Activated naive CD4-positive, alpha-beta T cell treated with anti-CD3 and anti-CD28 coated beads, Interleukin-2, amount 50 U/mL, for 24 hours (primary cell): ENCODE data around the gene MGAT5.

Source experiments
- H3K27ac Mint-ChIP-seq: one replicate; pipeline ENCODE4 v1.8.0; 2021; ENCODE audit warnings: mild to moderate bottlenecking, mixed read lengths
- H3K27me3 Mint-ChIP-seq: one replicate; pipeline ENCODE4 v1.8.0; 2021; ENCODE audit warnings: mixed read lengths
- H3K36me3 Mint-ChIP-seq: one replicate; pipeline ENCODE4 v1.8.0; 2021; ENCODE audit warnings: mixed read lengths
- H3K4me1 Mint-ChIP-seq: one replicate; pipeline ENCODE4 v1.8.0; 2021; ENCODE audit warnings: mixed read lengths
- H3K4me3 Mint-ChIP-seq: one replicate; pipeline ENCODE4 v1.8.0; 2021; ENCODE audit warnings: mild to moderate bottlenecking, mixed read lengths
- H3K9me3 Mint-ChIP-seq: one replicate; pipeline ENCODE4 v1.8.0; 2021; ENCODE audit warnings: mixed read lengths

Gene MGAT5

GRCh38 chr2:134253804-134254203, at the start of gene MGAT5:
MGAT5 (plus strand) TSS chr2:134254072; CDS start chr2:134254404, 332 bp downstream.
- no peaks in the 10 kb centered on the region for H3K9me3 Mint-ChIP-seq
- H3K4me3 Mint-ChIP-seq = peak within 1 kb of the TSS; percentile 27
- H3K27ac Mint-ChIP-seq = no peak within 1 kb of the TSS
- H3K4me1 Mint-ChIP-seq = peaks cover 90% of the 10 kb centered on the region
- no peaks in the 10 kb centered on the region for H3K27me3 Mint-ChIP-seq
- peaks cover 15% of the 10 kb centered on the region for H3K36me3 Mint-ChIP-seq

- H3K36me3 Mint-ChIP-seq = no peaks in the 10 kb centered on the region
- no peaks in the 10 kb centered on the region for H3K27me3 Mint-ChIP-seq
- H3K4me3 Mint-ChIP-seq = no peak overlapping the region
- H3K27ac Mint-ChIP-seq = no peak overlapping the region
- H3K4me1 Mint-ChIP-seq = peaks cover 24% of the 10 kb centered on the region
- H3K9me3 Mint-ChIP-seq = no peaks in the 10 kb centered on the region
Measured at GRCh38 chr2:134205087-134205486, 48.8 kb upstream of the MGAT5 start.

- Mint-ChIP-seq H3K4me3 (no peak overlapping the region), H3K4me1 (peaks cover 16% of the 10 kb centered on the region), H3K27ac (no peak overlapping the region), H3K27me3 (no peaks in the 10 kb centered on the region), H3K36me3 (no peaks in the 10 kb centered on the region), H3K9me3 (no peaks in the 10 kb centered on the region)
Measured at GRCh38 chr2:134206031-134206430, 47.8 kb upstream of the MGAT5 start.

- Mint-ChIP-seq H3K4me3 (no peak overlapping the region), H3K36me3 (no peaks in the 10 kb centered on the region), H3K27me3 (no peaks in the 10 kb centered on the region), H3K4me1 (peaks cover 11% of the 10 kb centered on the region), H3K9me3 (no peaks in the 10 kb centered on the region), H3K27ac (no peak overlapping the region)
Measured at GRCh38 chr2:134206573-134206972, 47.3 kb upstream of the MGAT5 start.

- Mint-ChIP-seq H3K9me3 (no peaks in the 10 kb centered on the region), H3K4me1 (peaks cover 2% of the 10 kb centered on the region), H3K27me3 (no peaks in the 10 kb centered on the region), H3K27ac (peak overlapping the region; percentile 17), H3K4me3 (no peak overlapping the region), H3K36me3 (no peaks in the 10 kb centered on the region)
Measured at GRCh38 chr2:134207589-134208209, 46.2 kb upstream of the MGAT5 start.

- Mint-ChIP-seq H3K4me1 (no peaks in the 10 kb centered on the region), H3K4me3 (no peak overlapping the region), H3K27me3 (no peaks in the 10 kb centered on the region), H3K36me3 (no peaks in the 10 kb centered on the region), H3K9me3 (no peaks in the 10 kb centered on the region), H3K27ac (no peak overlapping the region)
Measured at GRCh38 chr2:134208825-134209224, 45.0 kb upstream of the MGAT5 start.

GRCh38 chr2:134212746-134213145, 41.1 kb upstream of the MGAT5 start:
- Mint-ChIP-seq H3K4me1 (peaks cover 26% of the 10 kb centered on the region), H3K27me3 (no peaks in the 10 kb centered on the region), H3K27ac (peak overlapping the region; percentile 2), H3K4me3 (no peak overlapping the region), H3K9me3 (peaks cover 6% of the 10 kb centered on the region), H3K36me3 (peaks cover 6% of the 10 kb centered on the region)

- Mint-ChIP-seq H3K36me3 (peaks cover 6% of the 10 kb centered on the region), H3K4me3 (peak overlapping the region; percentile 83), H3K27ac (peak overlapping the region; percentile 100), H3K9me3 (peaks cover 6% of the 10 kb centered on the region), H3K27me3 (no peaks in the 10 kb centered on the region), H3K4me1 (peaks cover 62% of the 10 kb centered on the region)
Measured at GRCh38 chr2:134216152-134216829, 37.6 kb upstream of the MGAT5 start.

- peaks cover 6% of the 10 kb centered on the region for H3K9me3 Mint-ChIP-seq
- H3K4me3 Mint-ChIP-seq = peak overlapping the region; percentile 83
- H3K36me3 Mint-ChIP-seq = peaks cover 6% of the 10 kb centered on the region
- peak overlapping the region; percentile 100 for H3K27ac Mint-ChIP-seq
- peaks cover 68% of the 10 kb centered on the region for H3K4me1 Mint-ChIP-seq
- H3K27me3 Mint-ChIP-seq = no peaks in the 10 kb centered on the region
Measured at GRCh38 chr2:134217351-134217750, 36.5 kb upstream of the MGAT5 start.

- peaks cover 6% of the 10 kb centered on the region for H3K36me3 Mint-ChIP-seq
- peak overlapping the region; percentile 65 for H3K4me3 Mint-ChIP-seq
- H3K27me3 Mint-ChIP-seq = no peaks in the 10 kb centered on the region
- peaks cover 6% of the 10 kb centered on the region for H3K9me3 Mint-ChIP-seq
- H3K4me1 Mint-ChIP-seq = peaks cover 68% of the 10 kb centered on the region
- H3K27ac Mint-ChIP-seq = peak overlapping the region; percentile 100
Measured at GRCh38 chr2:134217924-134218323, 35.9 kb upstream of the MGAT5 start.

- H3K4me3 Mint-ChIP-seq = peak overlapping the region; percentile 65
- H3K36me3 Mint-ChIP-seq = peaks cover 6% of the 10 kb centered on the region
- H3K27me3 Mint-ChIP-seq = no peaks in the 10 kb centered on the region
- H3K9me3 Mint-ChIP-seq = peaks cover 6% of the 10 kb centered on the region
- H3K4me1 Mint-ChIP-seq = peaks cover 72% of the 10 kb centered on the region
- peak overlapping the region; percentile 100 for H3K27ac Mint-ChIP-seq
Measured at GRCh38 chr2:134218414-134218813, 35.5 kb upstream of the MGAT5 start.

- H3K4me1 Mint-ChIP-seq = peaks cover 77% of the 10 kb centered on the region
- peaks cover 6% of the 10 kb centered on the region for H3K9me3 Mint-ChIP-seq
- no peaks in the 10 kb centered on the region for H3K27me3 Mint-ChIP-seq
- H3K27ac Mint-ChIP-seq = peak overlapping the region; percentile 100
- peak overlapping the region; percentile 65 for H3K4me3 Mint-ChIP-seq
- H3K36me3 Mint-ChIP-seq = peaks cover 6% of the 10 kb centered on the region
Measured at GRCh38 chr2:134218930-134219658, 34.8 kb upstream of the MGAT5 start.

- H3K27ac Mint-ChIP-seq = peak overlapping the region; percentile 100
Measured at GRCh38 chr2:134220344-134220974, 33.4 kb upstream of the MGAT5 start.

GRCh38 chr2:134224005-134224404, 29.9 kb upstream of the MGAT5 start:
- peaks cover 68% of the 10 kb centered on the region for H3K4me1 Mint-ChIP-seq
- no peaks in the 10 kb centered on the region for H3K9me3 Mint-ChIP-seq
- no peaks in the 10 kb centered on the region for H3K27me3 Mint-ChIP-seq
- H3K27ac Mint-ChIP-seq = peak overlapping the region; percentile 41
- no peak overlapping the region for H3K4me3 Mint-ChIP-seq
- H3K36me3 Mint-ChIP-seq = no peaks in the 10 kb centered on the region

More at GRCh38 chr2:134220344-134220974, 33.4 kb upstream of the MGAT5 start:
- Mint-ChIP-seq H3K36me3 (no peaks in the 10 kb centered on the region), H3K9me3 (no peaks in the 10 kb centered on the region), H3K4me1 (peaks cover 80% of the 10 kb centered on the region), H3K4me3 (peak overlapping the region; percentile 20), H3K27me3 (no peaks in the 10 kb centered on the region)

GRCh38 chr2:134225173-134225572, 28.7 kb upstream of the MGAT5 start:
- Mint-ChIP-seq H3K27me3 (no peaks in the 10 kb centered on the region), H3K36me3 (peaks cover 3% of the 10 kb centered on the region), H3K4me1 (peaks cover 63% of the 10 kb centered on the region), H3K4me3 (no peak overlapping the region), H3K9me3 (peaks cover 5% of the 10 kb centered on the region), H3K27ac (no peak overlapping the region)
